SJCRH30 (cell line): Measurements from ENCODE around the gene LCN15. TPM values are rescaled to one million over a fixed set of nuclear protein-coding genes. Genes with fewer than 3 reads are reported as not detected.
"Not testable (repeated sequence)": the region's sequence is repeated elsewhere in the genome, so short reads cannot be mapped to it uniquely, and the experiment has no call there.

ENCODE experiments used
- DNase-seq, 2 experiments: peaks; one replicate each; pipeline ENCODE4 v3.0.0-alpha.2; 2015 to 2020
- H3K27ac ChIP-seq: fragments of 250-450 bp; sonication (Bioruptor Pico); 2 replicates; pipeline ENCODE4 v1.5.1; 2020; ENCODE audit warnings: mild to moderate bottlenecking, moderate library complexity
- H3K27me3 ChIP-seq: fragments of 250-450 bp; sonication (Bioruptor Pico); 2 replicates; pipeline ENCODE4 v1.5.1; 2020; ENCODE audit warnings: mild to moderate bottlenecking, moderate library complexity
- H3K36me3 ChIP-seq: fragments of 250-450 bp; sonication (Bioruptor Pico); 2 replicates; pipeline ENCODE4 v1.5.1; 2020; ENCODE audit warnings: mild to moderate bottlenecking, moderate library complexity
- H3K4me1 ChIP-seq: fragments of 250-450 bp; sonication (Bioruptor Pico); 2 replicates; pipeline ENCODE4 v1.5.1; 2020; ENCODE audit warnings: mild to moderate bottlenecking, moderate library complexity
- H3K4me3 ChIP-seq: fragments of 250-450 bp; sonication (Bioruptor Pico); 2 replicates; pipeline ENCODE4 v1.5.1; 2020; ENCODE audit warnings: mild to moderate bottlenecking, moderate library complexity
- H3K9me3 ChIP-seq: fragments of 250-450 bp; sonication (Bioruptor Pico); replicated peaks from 2 replicates; pipeline ENCODE4 v1.5.1; 2020; ENCODE audit warnings: mild to moderate bottlenecking, moderate library complexity
- total RNA-seq: library from RNA; depleted of rRNA; stranded (reverse); fragments of >200 nt; shearing (Covaris generic); gene quantifications from 2 replicates; pipeline ENCODE4 v1.2.3, GENCODE V29; 2014; rRNA removed

The LCN15 gene
- total RNA-seq, 1 experiment from 2014 or later = not detected

- Histone ChIP-seq H3K36me3 (no peaks in the 10 kb centered on the region), H3K4me3 (peak overlapping the region; percentile 49), H3K9me3 (no peaks in the 10 kb centered on the region), H3K27ac (no peak overlapping the region), H3K27me3 (peaks cover 35% of the 10 kb centered on the region), H3K4me1 (peaks cover 27% of the 10 kb centered on the region)
- DNase-seq = no peak
Measured at GRCh38 chr9:136712690-136713544, 51.4 kb downstream of the LCN15 start.

GRCh38 chr9:136711751-136712689 lies 52.3 kb downstream of the LCN15 start, which contains the start of gene DIPK1B:
DIPK1B (plus strand) TSS chr9:136712572; CDS start chr9:136712666, 94 bp downstream.
- Histone ChIP-seq H3K27ac (no peak within 1 kb of the TSS), H3K27me3 (peaks cover 42% of the 10 kb centered on the region), H3K9me3 (no peaks in the 10 kb centered on the region), H3K4me1 (peaks cover 27% of the 10 kb centered on the region), H3K36me3 (no peaks in the 10 kb centered on the region), H3K4me3 (peak within 1 kb of the TSS; percentile 49)
- DNase-seq = peak; percentile 26 to 52

- H3K36me3 ChIP-seq, H3K27ac ChIP-seq, H3K4me3 ChIP-seq, H3K9me3 ChIP-seq, DNase-seq: not testable (repeated sequence)
- Histone ChIP-seq H3K27me3 (peaks cover 44% of the 10 kb centered on the region), H3K4me1 (peaks cover 27% of the 10 kb centered on the region)
Measured at GRCh38 chr9:136711219-136711648, 53.1 kb downstream of the LCN15 start.

- H3K27me3 ChIP-seq = peaks cover 49% of the 10 kb centered on the region
- H3K4me1 ChIP-seq = peaks cover 27% of the 10 kb centered on the region
- H3K36me3 ChIP-seq = no peaks in the 10 kb centered on the region
- no peak overlapping the region for H3K4me3 ChIP-seq
- no peak overlapping the region for H3K27ac ChIP-seq
- no peaks in the 10 kb centered on the region for H3K9me3 ChIP-seq
- DNase-seq = no peak
Measured at GRCh38 chr9:136710543-136710942, 53.8 kb downstream of the LCN15 start.

Other genes starting within 250 kb of the LCN15 start
- 25.8 and 28.5 TPM in 2 replicates for gene NOTCH1, start 218.5 kb downstream of the LCN15 start, total RNA-seq
- 0.71 and 0.81 TPM in 2 replicates for gene EGFL7, start 101.6 kb downstream of the LCN15 start, total RNA-seq
- gene AGPAT2, start 77.1 kb downstream of the LCN15 start, total RNA-seq = 11.2 and 11.8 TPM in 2 replicates
- 5.0 and 6.1 TPM in 2 replicates for gene DIPK1B, start 51.9 kb downstream of the LCN15 start, total RNA-seq
- gene LCN10, start 21.6 kb downstream of the LCN15 start, total RNA-seq = 0.10 TPM in 1 of 2 replicates, not detected in the other
- not detected in 2 replicates for gene LCN6, start 16.0 kb downstream of the LCN15 start, total RNA-seq
- not detected in 2 replicates for gene LCN8, start 6.3 kb downstream of the LCN15 start, total RNA-seq
- gene TMEM141, start 26.8 kb upstream of the LCN15 start, total RNA-seq = 17.3 and 26.2 TPM in 2 replicates
- 0.14 TPM in 1 of 2 replicates, not detected in the other for gene CCDC183, start 31.8 kb upstream of the LCN15 start, total RNA-seq
- 102 and 108 TPM in 2 replicates for gene RABL6, start 43.4 kb upstream of the LCN15 start, total RNA-seq
- gene AJM1, start 78.0 kb upstream of the LCN15 start, total RNA-seq = 0.35 and 0.77 TPM in 2 replicates
- 79.9 and 109 TPM in 2 replicates for gene PHPT1, start 84.9 kb upstream of the LCN15 start, total RNA-seq
- 1.9 and 4.4 TPM in 2 replicates for gene MAMDC4, start 87.8 kb upstream of the LCN15 start, total RNA-seq
- 410 and 447 TPM in 2 replicates for gene EDF1, start 101.8 kb upstream of the LCN15 start, total RNA-seq
- 19.5 and 23.6 TPM in 2 replicates for gene TRAF2, start 122.0 kb upstream of the LCN15 start, total RNA-seq
- gene FBXW5, start 180.2 kb upstream of the LCN15 start, total RNA-seq = 37.1 and 40.4 TPM in 2 replicates
- gene C8G, start 180.7 kb upstream of the LCN15 start, total RNA-seq = not detected in 2 replicates
- not detected in 2 replicates for gene LCN12, start 187.8 kb upstream of the LCN15 start, total RNA-seq
- gene PTGDS, start 213.0 kb upstream of the LCN15 start, total RNA-seq = not detected in 2 replicates
- gene LCNL1, start 218.5 kb upstream of the LCN15 start, total RNA-seq = not detected in 2 replicates
- 25.9 and 27.8 TPM in 2 replicates for gene PAXX, start 227.9 kb upstream of the LCN15 start, total RNA-seq
- 0.28 and 0.55 TPM in 2 replicates for gene CLIC3, start 232.1 kb upstream of the LCN15 start, total RNA-seq